SK-N-SH (cell line): ENCODE results near the gene ACAP3. TPM values are rescaled to one million over a fixed set of nuclear protein-coding genes. Genes with fewer than 3 reads are reported as not detected.

ENCODE experiments used
- CTCF ChIA-PET: fragments of 300-600, 350-600 bp; formaldehyde crosslinking; extraction: SDS; loops from one replicate; lab custom pipeline; 2021; lab: Yijun Ruan, JAX
- POLR2A ChIA-PET: fragments of 350-600 bp; sonication (Branson Sonifier 250); formaldehyde crosslinking; extraction: SDS; loops from one replicate; lab custom pipeline; 2020; ENCODE audit warnings: antibody characterized with exemption, inconsistent platforms; lab: Yijun Ruan, JAX
- DNase-seq: peaks from one replicate; pipeline ENCODE4 v3.0.0; 2012
- H2AFZ ChIP-seq: fragments of 200-600 bp; sonication (generic); 2 replicates; pipeline ENCODE4 v1.8.1; 2016; ENCODE audit warnings: antibody characterized with exemption, mild to moderate bottlenecking, low read depth
- H3F3A ChIP-seq: fragments of 200-600 bp; sonication (generic); replicated peaks from 2 replicates; pipeline ENCODE3; 2016; ENCODE audit warnings: antibody characterized with exemption, mild to moderate bottlenecking; ENCODE audit not compliant: insufficient read depth
- H3K27ac ChIP-seq, 2 experiments: fragments of 200-500 bp in 1 of 2; fragments of 200-600 bp in 1 of 2; sonication (Bioruptor generic) in 1 of 2; sonication (generic), shearing (Covaris generic) in 1 of 2; 2 replicates each; pipeline versions ENCODE4 v1.5.1 to v1.6.1; 2014 to 2016; ENCODE audit warnings: low read depth in 2 of 2, inconsistent platforms in 1 of 2, low read length in 1 of 2, mild to moderate bottlenecking in 1 of 2, mixed read lengths in 1 of 2
- H3K27me3 ChIP-seq: fragments of 200-600 bp; sonication (generic), shearing (Covaris generic); 2 replicates; pipeline ENCODE4 v1.6.1; 2016; ENCODE audit warnings: mixed run types; ENCODE audit not compliant: insufficient read depth
- H3K36me3 ChIP-seq, 2 experiments: fragments of 200-500 bp in 1 of 2; fragments of 200-600 bp in 1 of 2; sonication (Bioruptor generic) in 1 of 2; sonication (generic) in 1 of 2; replicated peaks in 1 of 2; 2 replicates each; pipeline versions ENCODE3 to v1.5.1; 2014 to 2016; ENCODE audit warnings: low read length in 1 of 2, mild to moderate bottlenecking in 1 of 2; ENCODE audit not compliant: insufficient read depth in 2 of 2, control insufficient read depth in 1 of 2
- H3K4me1 ChIP-seq, 2 experiments: fragments of 200-500 bp in 1 of 2; fragments of 200-600 bp in 1 of 2; sonication (Bioruptor generic) in 1 of 2; sonication (generic), shearing (Covaris generic) in 1 of 2; 2 replicates each; pipeline versions ENCODE4 v1.5.1 to v1.6.1; 2014 to 2016; ENCODE audit warnings: low read depth in 1 of 2, low read length in 1 of 2, mixed run types in 1 of 2; ENCODE audit not compliant: insufficient read depth in 2 of 2, control insufficient read depth in 1 of 2
- H3K4me2 ChIP-seq: fragments of 200-600 bp; sonication (generic), shearing (Covaris generic); 2 replicates; pipeline ENCODE4 v1.6.1; 2017; ENCODE audit warnings: mixed run types
- H3K4me3 ChIP-seq, 2 experiments: fragments of 200-500 bp in 1 of 2; fragments of 200-600 bp in 1 of 2; sonication (Bioruptor generic) in 1 of 2; sonication (generic), shearing (Covaris generic) in 1 of 2; 2 replicates each; pipeline versions ENCODE4 v1.5.1 to v1.8.1; 2014 to 2016; ENCODE audit warnings: low read depth in 2 of 2, inconsistent platforms in 1 of 2, low read length in 1 of 2, mild to moderate bottlenecking in 1 of 2, mixed read lengths in 1 of 2, moderate library complexity in 1 of 2
- H3K79me2 ChIP-seq: fragments of 200-600 bp; sonication (generic); 2 replicates; pipeline ENCODE4 v1.8.1; 2017; ENCODE audit warnings: mild to moderate bottlenecking; ENCODE audit not compliant: insufficient read depth
- H3K9ac ChIP-seq: fragments of 200-600 bp; sonication (generic); 2 replicates; pipeline ENCODE4 v1.6.1; 2017; ENCODE audit warnings: mixed run types
- H3K9me2 ChIP-seq: fragments of 200-600 bp; sonication (generic); 2 replicates; pipeline ENCODE4 v1.6.1; 2017; ENCODE audit warnings: mixed run types
- H3K9me3 ChIP-seq: fragments of 200-600 bp; sonication (generic); 2 replicates; pipeline ENCODE4 v1.6.1; 2017; ENCODE audit warnings: mixed run types, mild to moderate bottlenecking, moderate library complexity
- H4K20me1 ChIP-seq: fragments of 200-600 bp; sonication (generic); 2 replicates; pipeline ENCODE4 v1.6.1; 2017; ENCODE audit warnings: mild to moderate bottlenecking, mixed run types; ENCODE audit not compliant: insufficient read depth
- ELF1 ChIP-seq: IDR thresholded peaks from 2 replicates; pipeline ENCODE4 v1.4.0; 2012
- EZH2phosphoT487 ChIP-seq: fragments of 200-600 bp; sonication (generic); IDR thresholded peaks from 2 replicates; pipeline ENCODE4 v1.6.1; 2017; ENCODE audit warnings: low read depth, mixed run types, mild to moderate bottlenecking, antibody characterized with exemption, moderate library complexity, borderline replicate concordance
- FOSL2 ChIP-seq: IDR thresholded peaks from 2 replicates; pipeline ENCODE4 v1.4.0; 2012; ENCODE audit warnings: low read depth, mild to moderate bottlenecking, moderate library complexity, borderline replicate concordance
- FOXJ3 ChIP-seq: sonication (generic); formaldehyde crosslinking; IDR thresholded peaks from 2 replicates; pipeline ENCODE4 v1.5.1; 2020; ENCODE audit warnings: mild to moderate bottlenecking, missing genetic modification reagents
- GABPA ChIP-seq: IDR thresholded peaks from 2 replicates; pipeline ENCODE4 v1.4.0; 2012; ENCODE audit warnings: low read depth, mild to moderate bottlenecking
- MXI1 ChIP-seq: IDR thresholded peaks from 2 replicates; pipeline ENCODE4 v1.6.1; 2012; ENCODE audit warnings: mild to moderate bottlenecking, low read depth, low read length, improper control_type of control experiment
- NFIC ChIP-seq: IDR thresholded peaks from 2 replicates; pipeline ENCODE4 v1.4.0; 2012; ENCODE audit warnings: borderline replicate concordance
- NRF1 ChIP-seq: IDR thresholded peaks from 2 replicates; pipeline ENCODE4 v1.6.1; 2012; ENCODE audit warnings: low read depth, mild to moderate bottlenecking, low read length
- POLR2AphosphoS5 ChIP-seq: IDR thresholded peaks from 2 replicates; pipeline ENCODE4 v1.6.1; 2012; ENCODE audit warnings: low read depth, low read length
- RCOR1 ChIP-seq: fragments of 150-350 bp; IDR thresholded peaks from 2 replicates; pipeline ENCODE4 v1.6.1; 2017; ENCODE audit warnings: antibody characterized with exemption, low read length
- TAF1 ChIP-seq: IDR thresholded peaks from 2 replicates; pipeline ENCODE4 v1.6.1; 2012; ENCODE audit warnings: low read depth, mild to moderate bottlenecking, low read length, moderate library complexity, borderline replicate concordance
- TCF12 ChIP-seq: IDR thresholded peaks from 2 replicates; pipeline ENCODE4 v1.4.0; 2012
- ZBTB33 ChIP-seq: IDR thresholded peaks from 2 replicates; pipeline ENCODE4 v1.4.0; 2012; ENCODE audit warnings: low read depth, borderline replicate concordance
- WGBS: methylation state at CpG from one replicate; pipeline ENCODE4 v1.1.6; 2017; ENCODE audit warnings: low lambda C conversion rate; 5-methylcytosine and 5-hydroxymethylcytosine counted together
- polyA plus RNA-seq, 3 experiments: library from polyadenylated mRNA; depleted of rRNA; stranded (reverse); fragments of >200 nt; gene quantifications; 2 replicates each; pipeline ENCODE4 v1.2.3, GENCODE V29; 2012
- TF ChIP-seq, protein P1 (sequence below): IDR thresholded peaks from 2 replicates; pipeline ENCODE4; 2012
- TF ChIP-seq, protein P2 (sequence below): IDR thresholded peaks from 2 replicates; pipeline ENCODE4 v1.4.0; 2012; ENCODE audit warnings: low read depth, borderline replicate concordance

ACAP3 gene
- polyA plus RNA-seq, 1 of the 3 experiments (the other 2 are of a cell fraction): 51.7 TPM

GRCh38 chr1:1307923-1308755, at the start of gene ACAP3, which contains the start of gene PUSL1 (continued):
- TF ChIP-seq, protein P1, sequence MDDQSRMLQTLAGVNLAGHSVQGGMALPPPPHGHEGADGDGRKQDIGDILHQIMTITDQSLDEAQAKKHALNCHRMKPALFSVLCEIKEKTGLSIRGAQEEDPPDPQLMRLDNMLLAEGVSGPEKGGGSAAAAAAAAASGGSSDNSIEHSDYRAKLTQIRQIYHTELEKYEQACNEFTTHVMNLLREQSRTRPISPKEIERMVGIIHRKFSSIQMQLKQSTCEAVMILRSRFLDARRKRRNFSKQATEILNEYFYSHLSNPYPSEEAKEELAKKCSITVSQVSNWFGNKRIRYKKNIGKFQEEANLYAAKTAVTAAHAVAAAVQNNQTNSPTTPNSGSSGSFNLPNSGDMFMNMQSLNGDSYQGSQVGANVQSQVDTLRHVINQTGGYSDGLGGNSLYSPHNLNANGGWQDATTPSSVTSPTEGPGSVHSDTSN: no peak
- TF ChIP-seq GABPA (peak; percentile 39; the same call in 1 of the 2 replicates), NFIC (no peak), RCOR1 (no peak), ZBTB33 (0 out of 2 replicates have a peak, but pooled peaks have one; percentile 18), EZH2phosphoT487 (no peak), TCF12 (no peak), POLR2AphosphoS5 (no peak; the same call in 1 of the 2 replicates), FOSL2 (no peak), NRF1 (peak; percentile 72), TAF1 (peak; percentile 15; the same call in 1 of the 2 replicates), ELF1 (no peak), MXI1 (peak; percentile 91)
- TF ChIP-seq, protein P2, sequence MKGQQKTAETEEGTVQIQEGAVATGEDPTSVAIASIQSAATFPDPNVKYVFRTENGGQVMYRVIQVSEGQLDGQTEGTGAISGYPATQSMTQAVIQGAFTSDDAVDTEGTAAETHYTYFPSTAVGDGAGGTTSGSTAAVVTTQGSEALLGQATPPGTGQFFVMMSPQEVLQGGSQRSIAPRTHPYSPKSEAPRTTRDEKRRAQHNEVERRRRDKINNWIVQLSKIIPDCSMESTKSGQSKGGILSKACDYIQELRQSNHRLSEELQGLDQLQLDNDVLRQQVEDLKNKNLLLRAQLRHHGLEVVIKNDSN: no peak

- Histone ChIP-seq H3K4me3 (no peak overlapping the region), H3K9ac (no peak overlapping the region), H3F3A (peaks cover 9% of the 10 kb centered on the region), H3K27ac (peak overlapping the region in 1 of 2 experiments; percentile 11; a peak in 1 of 4 replicates), H4K20me1 (no peaks in the 10 kb centered on the region), H3K4me1 (peaks cover 20 to 63% of the 10 kb centered on the region in 2 experiments; a peak in 3 of 4 replicates), H3K36me3 (no peaks in the 10 kb centered on the region), H2AFZ (no peak overlapping the region), H3K27me3 (no peaks in the 10 kb centered on the region), H3K4me2 (no peak overlapping the region), H3K9me2 (no peaks in the 10 kb centered on the region), H3K79me2 (no peaks in the 10 kb centered on the region), H3K9me3 (no peaks in the 10 kb centered on the region)
- DNase-seq: no peak
- POLR2A ChIA-PET: no interaction called here
- no peak for TF ChIP-seq FOXJ3 (CRISPR knock-in tag)
- TF ChIP-seq, protein P1: 0 out of 2 replicates have a peak, but pooled peaks have one; percentile 3
- WGBS: no CpG with 5 or more reads among the region's 26 CpGs
- CTCF ChIA-PET: interaction anchor here (3.6 kb wide), 1 partner anchor 14 kb away, joined by 37 read pairs; no protein-coding TSS in a partner anchor
Measured at GRCh38 chr1:1356796-1357401, 49.2 kb upstream of the ACAP3 start.
